ENCODE results near the gene PRKCG.
"Not testable (repeated sequence)": the region's sequence is repeated elsewhere in the genome, so short reads cannot be mapped to it uniquely, and the experiment has no call there.

PRKCG gene

DNA sequence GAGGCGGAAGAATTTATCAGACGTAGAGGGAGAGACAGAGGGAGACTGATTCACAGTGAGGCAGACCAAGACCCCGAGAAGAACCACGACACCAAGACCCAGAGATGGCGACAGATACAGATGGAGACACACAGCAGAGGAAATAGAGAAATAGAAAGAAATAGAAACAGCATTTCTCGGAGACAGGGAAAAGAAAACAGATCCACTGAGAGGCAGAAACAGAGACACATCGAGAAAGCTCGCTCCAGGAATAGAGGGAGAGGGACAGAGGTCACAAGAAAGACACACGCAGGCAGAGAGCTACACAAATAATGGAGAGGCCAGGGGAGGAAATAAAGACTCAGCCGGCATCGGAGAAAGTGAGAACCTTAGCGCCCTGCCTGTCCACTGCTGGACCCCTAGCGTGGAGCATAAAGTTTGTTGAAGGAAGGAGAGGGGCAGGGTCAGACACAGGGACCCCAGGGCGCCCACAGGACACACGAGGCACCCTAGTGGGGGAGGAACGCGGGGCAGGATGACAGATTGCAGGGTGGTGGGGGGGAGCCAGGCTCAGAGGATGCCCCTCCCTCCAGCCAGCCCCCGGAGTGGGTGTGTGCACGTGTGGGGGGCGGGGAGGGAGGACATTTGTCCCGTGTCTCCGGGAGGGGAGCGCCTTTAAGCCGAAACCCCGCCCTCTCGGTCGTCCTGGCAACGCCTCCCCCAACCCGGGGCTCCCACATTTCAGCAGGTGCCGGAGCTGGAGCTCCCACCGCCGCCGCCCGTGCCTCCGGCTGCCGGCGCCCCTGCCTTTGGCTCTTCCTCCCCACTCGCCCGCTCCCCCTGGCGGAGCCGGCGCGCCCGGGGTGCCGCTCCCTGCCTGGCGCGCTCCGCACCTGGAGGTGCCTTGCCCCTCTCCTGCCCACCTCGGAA is at the start of gene PRKCG:
Gene PRKCG, plus strand, starts transcription at position 716 of the 909 bp plus-strand sequence. CDS start 298 bp downstream, outside the sequence.
- FAIRE-seq: no peak

DNA sequence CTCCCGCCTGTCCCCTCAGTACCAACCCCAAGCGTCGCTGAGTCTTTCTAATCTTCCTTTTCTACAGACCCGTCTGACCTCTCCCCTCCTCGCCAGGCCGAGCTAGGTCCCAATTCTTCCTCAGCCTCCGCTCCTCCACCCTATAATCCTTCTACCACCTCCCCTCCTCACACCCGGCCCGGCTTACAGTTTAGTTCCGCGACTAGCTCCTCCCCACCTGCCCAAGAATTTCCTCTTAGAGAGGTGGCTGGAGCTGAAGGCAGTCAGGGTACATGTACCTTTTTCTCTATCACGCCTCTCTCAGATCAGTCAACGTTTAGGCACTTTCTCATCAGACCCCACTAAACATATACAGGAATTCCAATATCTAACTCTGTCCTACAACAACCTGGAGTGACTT is 49.1 kb upstream of the PRKCG start:
- FAIRE-seq: not testable (repeated sequence)

DNA sequence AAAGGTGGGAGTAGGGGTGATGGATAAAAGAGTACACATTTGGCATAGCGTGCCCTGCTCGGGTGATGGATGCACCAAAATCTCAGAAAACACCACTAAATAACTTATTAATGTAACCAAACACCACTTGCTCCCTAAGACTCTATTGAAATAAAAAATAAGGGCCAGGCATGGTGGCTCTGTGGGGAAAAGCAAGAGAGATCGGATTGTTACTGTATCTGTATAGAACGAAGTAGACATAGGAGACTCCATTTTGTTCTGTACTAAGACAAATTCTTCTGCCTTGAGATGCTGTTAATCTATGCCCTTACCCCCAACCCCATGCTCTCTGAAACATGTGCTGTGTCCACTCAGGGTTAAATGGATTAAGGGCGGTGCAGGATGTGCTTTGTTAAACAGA is 43.6 kb upstream of the PRKCG start:
- FAIRE-seq: not testable (repeated sequence)

DNA sequence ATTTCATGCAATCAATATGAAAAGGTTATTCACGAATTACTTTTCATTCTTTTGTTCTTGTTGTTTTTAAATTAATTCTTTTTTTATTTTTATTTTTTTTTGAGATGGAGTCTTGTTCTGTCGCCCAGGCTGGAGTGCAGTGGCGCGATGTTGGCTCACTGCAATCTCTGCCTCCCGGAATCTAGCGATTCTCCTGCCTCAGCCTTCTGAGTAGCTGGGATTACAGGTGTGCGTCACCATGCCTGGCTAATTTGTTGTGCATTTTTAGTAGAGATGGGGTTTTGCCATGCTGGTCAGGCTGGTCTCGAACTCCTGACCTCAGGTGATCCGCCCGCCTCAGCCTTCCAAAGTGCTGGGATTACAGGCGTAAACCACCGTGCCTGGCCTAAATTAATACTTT is 41.8 kb upstream of the PRKCG start:
- FAIRE-seq: not testable (repeated sequence)

DNA sequence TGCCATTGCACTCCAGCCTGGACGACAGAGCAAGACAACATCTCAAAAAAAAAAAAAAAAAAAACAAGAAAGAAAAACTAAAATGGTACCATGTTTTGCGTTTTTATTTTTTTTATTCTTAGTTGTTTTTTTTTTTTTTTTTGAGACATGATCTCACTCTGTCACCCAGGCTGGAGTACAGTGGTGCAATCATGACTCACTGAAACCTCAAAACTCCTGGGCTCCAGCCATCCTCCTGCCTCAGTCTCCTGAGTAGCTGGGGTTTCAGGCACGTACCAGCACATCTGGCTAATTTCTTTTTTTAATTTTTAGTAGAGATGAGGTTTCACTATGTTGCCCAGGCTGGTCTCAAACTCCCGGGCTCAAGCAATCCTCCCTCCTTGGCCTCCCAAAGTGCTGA is 41.1 kb upstream of the PRKCG start:
- not testable (repeated sequence) for FAIRE-seq

DNA sequence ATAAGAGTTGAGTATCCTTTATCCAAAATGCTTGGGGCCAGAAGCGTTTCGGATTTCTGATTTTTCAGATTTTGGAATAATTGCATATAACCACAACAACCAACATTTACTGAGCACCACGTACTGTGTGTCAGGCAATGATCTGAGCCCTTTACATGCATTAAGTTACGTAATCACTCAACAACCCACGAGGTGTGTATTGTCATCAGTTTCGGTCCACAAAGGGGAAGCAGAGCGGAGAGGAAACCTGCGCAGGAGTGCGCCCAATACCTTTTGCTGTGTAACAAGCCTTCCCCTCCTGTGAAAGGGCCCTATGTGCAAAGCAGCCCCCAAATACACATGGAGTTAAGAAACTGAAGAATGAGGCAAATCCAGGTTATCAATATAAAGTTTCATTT is 37.1 kb upstream of the PRKCG start:
- no peak for FAIRE-seq

DNA sequence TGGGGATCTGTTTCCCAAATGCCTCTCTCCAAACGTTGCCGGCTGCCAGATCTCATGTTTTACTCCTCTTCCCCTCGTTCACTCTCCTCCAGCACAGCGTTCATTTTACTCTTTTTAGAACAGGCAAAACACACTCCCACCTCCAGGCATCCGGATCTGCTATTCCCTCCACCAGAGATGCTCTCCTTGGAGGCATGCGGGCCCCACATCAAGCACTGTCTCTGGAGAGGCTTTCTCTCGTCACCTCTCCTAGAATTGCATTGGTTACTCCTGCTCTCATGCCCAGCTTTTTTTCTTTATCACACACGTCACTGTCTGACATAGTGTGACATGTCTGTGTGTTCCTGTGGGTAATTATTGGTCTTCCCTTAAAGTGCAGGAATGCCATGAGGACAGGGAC is 34.4 kb upstream of the PRKCG start:
- no peak for FAIRE-seq

DNA sequence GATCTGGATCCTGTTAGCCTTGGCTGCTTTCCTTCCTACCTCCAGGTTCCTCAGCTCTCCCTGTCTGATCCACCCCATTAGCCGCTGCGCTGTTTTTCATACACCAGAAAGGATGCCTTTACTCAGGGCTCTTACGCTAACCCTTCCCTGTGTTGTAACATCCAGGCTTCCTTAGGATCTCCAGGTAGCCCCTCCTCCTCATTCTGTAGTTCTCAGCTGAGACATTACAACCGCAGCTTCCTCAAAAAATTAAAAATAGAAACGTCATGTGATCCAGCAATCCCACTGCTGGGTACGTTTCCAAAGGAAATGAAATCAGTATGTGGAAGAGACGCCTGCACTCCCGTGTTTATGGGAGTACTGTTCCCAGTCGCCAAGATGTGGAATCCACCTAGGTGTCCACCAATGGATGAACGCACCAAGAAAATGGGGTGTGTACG is 32.7 kb upstream of the PRKCG start:
- no peak for FAIRE-seq

DNA sequence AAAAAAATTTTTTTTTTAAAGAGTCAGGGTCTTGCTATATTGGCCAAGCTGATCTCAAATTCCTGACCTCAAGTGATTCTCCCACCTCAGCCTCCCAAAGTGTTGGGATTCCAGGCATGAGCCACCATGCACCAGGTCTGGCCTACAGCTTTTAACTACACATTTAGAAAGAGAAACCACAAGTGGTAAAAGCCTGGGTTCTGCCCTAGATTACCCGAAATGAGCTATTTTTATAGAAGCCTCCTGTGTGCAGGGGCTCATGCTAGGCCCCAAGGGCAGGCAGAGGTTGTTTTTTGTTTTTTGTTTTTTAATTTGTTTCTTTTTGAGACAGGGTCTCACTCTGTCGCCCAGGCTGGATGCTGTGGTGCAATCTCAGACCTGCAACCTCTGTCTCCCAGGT is 28.3 kb upstream of the PRKCG start:
- no peak for FAIRE-seq

DNA sequence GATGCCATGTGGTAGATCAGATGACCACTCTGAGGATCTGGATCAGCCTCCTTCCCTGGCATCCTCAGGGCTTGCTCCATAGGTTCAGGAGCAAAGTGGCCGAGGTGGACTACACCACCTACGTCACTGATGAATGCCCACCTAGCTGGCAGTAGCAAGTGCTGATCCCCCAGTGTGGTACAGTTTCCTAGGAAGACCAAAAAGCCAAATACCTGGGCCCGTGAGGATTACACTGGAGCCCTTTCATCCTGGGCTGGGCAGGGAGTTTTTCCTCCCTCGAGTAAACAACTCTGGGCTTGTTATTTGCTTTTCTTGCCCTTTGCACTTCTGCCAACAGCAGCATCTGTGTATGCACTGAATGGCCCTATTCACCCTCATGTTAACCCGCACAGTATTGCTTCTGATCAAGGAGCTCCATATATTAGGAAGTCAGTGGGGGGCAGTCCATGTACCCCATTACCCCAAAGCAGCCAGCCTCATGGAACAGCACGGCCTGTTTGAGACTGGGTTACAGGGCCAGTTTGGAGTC is 17.6 kb upstream of the PRKCG start:
- no peak for FAIRE-seq

DNA sequence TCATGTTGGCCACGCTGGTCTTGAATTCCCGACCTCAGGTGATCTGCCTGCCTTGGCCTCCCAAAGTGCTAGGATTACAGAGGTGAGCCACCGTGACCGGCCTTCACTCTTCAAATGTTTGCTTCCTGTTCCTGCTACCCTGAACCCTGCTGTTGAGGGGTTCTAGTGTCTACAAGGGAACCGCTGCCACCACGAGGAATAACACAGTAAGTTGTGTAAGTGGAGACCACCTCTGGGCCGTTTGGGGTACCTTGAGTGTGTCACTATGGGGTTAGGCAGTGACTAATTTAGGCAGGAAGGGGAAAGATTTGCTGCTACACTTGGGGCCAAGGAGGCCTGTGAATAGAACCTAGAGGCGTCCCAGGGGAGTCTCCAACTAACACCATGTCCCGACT is 16.5 kb upstream of the PRKCG start:
- FAIRE-seq: no peak

DNA sequence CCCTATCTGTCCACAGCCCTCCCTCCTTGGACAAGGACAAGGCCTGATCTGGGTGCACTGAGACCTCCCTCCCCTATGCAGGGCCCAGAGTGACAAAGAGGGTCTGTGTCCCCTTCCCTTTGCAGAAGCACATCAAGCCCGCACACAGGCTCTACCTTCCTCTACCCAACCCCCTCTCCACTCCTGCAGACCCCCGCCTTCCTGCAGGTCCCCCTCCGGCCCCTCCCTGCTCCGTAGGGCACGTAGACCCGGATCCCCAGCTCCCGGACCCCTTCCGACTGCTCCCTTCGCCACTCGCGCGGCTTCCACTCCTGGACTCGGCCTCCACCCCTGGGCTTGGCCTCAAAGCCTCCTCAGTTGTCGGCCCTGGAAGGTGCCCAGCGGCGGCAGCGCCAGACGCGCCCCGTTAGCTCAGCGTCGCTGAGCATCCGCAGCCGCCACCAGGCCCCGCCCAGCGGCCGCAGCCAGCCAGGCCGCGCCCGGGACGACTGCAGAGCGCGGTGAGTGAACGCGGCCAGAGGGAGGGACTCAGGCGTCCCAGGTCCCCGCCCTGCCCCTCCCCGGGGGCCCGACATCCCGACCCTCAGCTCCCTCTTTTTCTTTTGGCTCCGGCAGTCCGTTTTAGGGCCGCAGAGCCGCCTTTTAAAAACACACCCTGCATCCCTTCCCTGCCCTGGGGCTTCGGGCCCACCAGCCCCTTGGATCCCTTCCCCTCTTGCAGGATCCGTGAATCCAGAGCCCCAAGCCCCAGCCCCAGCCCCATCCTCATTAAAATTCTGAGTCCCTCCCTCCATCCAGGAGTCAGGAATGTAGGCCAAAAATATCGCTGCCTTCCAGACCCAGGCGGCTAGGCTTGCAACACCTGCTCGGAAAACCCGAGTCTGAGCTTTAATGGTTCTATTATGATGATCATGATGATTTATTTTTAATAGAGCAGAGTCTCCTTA is 15.8 kb upstream of the PRKCG start:
- no peak for FAIRE-seq

DNA sequence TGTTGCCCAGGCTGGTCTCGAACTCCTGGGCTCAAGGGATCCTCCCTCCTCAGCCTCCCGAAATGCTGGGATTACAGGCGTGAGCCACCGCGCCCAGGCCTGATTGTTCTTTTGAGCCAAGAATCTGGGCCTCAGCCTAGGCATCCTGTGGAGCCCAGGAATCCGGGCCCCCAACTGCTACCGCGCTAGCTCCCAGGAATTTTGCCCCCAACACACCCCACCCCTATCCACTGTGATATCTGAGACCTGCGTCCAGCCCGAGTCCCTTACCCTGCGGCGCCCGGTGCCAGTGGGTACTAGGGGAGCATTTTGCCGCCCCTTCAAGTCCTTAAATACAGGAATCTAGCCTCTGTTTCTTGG is 15.2 kb upstream of the PRKCG start:
- FAIRE-seq: no peak

DNA sequence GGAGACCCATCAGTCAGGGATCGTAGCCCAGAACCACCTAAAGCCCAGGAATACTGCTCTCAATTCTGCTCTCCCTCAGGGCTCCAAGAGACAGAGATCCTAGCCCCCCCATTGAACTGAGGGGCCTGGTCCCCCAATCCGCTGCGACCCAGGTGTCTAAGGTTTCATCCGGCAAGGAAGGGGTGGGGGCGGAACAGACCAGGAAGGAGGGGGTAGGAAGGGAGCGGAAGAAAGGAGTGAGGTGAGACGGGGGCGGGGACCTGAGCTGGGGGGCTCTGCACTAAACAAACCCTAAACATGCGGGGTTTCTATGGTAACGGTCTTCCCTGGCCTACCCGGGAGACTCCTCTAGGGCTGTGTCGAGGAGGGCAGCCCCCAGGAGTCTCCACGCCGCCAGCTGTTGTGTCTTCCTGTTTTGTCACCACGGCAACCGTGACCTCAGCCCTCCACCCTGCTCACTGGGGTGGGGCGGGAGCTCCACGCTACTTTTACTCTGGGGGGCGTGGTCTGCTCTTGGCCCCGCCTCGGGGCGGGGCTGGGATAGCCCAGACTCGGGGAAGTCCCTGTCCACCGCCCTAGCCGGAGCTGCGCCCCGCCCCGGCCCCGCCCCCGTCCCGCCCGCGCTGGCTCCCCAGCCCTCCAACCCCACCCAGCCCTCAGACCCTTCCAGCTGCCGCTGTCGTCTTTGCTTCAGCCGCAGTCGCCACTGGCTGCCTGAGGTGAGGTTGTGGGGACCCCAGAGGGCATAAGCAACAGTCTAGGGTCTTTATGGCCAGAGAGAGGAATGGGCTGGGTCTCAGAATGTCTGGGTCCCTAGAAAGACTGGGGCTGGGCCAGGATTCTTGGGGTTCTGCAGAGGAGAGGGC is 14.5 kb upstream of the PRKCG start, which contains the start of gene MYADM:
Gene MYADM, plus strand, starts transcription at position 659 of the 866 bp plus-strand sequence. CDS start 5,647 bp downstream, outside the sequence.
- FAIRE-seq: peak; percentile 72

DNA sequence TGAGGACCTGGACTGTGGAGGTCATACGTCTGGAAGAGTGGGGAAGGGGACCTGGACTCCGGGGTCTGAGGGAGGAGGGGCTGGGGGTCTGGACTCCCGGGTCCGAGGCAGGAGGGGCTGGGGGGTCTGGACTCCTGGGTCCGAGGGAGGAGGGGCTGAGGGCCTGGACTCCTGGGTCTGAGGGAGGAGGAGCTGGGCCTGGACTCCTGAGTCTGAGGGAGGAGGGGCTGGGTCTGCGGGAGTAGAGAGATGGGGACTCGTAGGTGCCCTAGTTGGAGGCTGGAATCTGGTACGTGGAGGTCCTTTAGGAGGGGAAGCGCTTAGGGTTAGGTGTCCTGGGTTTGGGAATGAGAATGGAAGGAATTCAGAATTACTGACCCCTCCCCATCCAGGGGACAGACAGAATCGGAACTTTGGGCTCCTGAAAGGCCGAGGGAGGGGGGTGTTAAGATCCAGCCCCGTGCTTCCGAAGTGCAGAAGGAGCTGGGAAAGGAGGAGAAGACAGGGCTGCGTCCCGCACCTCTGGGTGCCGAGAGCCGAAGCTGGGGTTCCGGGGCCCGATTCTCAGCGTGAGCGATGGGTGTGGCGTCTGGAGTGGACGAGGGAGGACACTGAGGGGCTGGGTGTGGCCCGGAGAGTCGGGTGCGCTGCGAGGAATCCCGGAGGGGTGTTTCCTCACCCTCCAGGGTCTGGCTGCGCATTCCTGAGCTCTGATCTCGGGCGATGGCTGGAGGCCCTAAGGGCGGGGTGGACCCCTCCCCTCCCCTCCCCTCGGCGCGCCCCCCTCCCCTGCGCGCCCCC is 13.7 kb upstream of the PRKCG start:
- no peak for FAIRE-seq

DNA sequence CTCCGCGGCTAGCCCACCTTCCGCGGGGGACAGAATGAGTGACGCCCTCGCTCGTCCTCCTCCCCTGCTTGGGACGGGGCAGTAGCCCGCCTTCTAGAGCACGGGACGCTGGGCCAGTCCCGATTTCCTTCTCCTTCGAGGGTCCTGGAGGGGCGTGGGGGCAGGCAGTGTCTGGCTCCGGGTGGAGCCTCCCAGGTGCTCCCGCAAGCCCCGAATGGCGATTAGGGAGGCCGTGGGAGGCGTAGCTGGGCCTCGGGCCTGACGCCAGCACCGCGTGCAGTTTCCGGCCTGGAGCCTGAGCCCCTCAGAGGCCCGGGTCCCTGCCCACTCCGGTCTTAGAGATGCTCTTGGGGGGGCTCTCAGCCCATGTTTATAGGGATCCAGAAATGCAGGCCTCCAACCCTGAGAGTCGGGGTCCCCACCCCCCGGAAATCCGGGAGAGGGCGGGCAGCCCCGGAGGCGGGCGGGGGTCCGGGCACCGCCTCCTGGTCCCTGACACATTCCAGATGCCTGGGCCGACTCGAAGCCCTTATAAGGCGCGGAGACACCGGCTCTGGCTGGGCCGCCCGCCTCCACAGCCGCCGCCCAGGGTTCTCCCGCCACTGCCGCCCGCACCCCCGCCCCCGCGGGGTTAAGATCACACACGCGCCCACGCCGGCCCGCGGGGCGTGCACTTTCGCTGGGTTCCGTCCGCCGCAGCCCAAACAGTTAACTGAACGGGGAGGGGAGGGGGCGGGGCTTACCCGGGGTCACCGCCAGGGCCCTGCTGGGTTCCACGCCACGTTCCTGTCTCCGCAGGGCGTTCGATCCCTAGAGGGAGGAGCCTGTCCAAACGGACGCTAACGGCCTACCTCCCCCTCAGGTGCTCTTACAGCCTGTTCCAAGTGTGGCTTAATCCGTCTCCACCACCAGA is 12.8 kb upstream of the PRKCG start:
- FAIRE-seq: no peak

DNA sequence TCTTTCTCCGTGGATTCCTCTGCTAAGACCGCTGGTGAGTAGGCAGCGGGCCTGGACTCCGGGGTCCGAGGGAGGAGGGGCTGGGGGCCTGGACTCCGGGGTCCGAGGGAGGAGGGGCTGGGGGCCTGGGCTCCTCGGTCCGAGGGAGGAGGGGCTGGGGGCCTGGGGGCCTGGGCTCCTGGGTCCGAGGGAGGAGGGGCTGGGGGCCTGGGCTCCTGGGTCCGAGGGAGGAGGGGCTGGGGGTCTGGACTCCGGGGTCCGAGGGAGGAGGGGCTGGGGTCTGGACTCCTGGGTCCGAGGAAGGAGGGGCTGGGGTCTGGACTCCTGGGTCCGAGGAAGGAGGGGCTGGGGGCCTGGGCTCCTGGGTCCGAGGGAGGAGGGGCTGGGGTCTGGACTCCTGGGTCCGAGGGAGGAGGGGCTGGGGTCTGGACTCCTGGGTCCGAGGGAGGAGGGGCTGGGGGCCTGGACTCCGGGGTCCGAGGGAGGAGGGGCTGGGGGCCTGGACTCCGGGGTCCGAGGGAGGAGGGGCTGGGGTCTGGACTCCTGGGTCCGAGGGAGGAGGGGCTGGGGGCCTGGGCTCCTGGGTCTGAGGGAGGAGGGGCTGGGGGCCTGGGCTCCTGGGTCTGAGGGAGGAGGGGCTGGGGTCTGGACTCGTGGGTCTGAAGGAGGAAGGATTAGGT is 12.1 kb upstream of the PRKCG start:
- FAIRE-seq: not testable (repeated sequence)

DNA sequence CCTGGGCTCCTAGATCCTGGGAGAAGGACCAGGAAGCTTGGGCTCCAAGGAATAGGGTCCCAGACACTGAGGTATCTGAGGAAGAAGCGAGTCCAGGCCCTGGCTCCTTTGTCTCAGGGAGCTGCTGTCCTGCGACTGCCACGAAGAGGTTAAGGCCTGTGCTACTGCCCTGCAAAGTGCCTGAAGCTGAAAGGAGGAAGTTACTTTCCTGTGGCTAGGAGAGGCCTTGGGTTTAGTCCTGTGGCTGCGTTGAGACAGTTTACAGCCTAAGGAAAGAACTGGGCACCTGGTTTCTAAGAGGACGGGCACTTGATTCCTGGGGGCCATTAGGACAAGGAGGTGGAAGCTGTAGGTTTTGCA is 11.5 kb upstream of the PRKCG start:
- no peak for FAIRE-seq

DNA sequence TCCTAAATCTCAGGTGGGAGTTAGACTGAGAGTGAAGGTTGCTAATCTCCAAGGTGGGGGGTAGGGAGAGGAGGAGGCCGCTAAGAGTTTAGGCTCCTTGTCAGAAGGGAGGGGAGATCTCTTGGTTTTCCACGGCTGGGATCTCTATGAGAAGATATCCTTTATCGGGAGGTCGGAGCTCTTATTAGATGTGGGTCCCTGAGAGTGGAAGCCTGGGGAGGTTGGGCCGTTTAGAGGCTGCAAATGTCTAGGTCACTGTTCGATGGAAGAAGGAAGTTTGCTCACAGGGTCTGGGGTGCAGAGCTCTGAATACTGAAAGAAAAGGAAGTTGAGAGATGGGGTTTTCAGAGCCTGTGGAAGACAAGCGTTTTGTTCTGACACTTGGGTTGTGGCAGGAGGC is 10.5 kb upstream of the PRKCG start:
- no peak for FAIRE-seq

DNA sequence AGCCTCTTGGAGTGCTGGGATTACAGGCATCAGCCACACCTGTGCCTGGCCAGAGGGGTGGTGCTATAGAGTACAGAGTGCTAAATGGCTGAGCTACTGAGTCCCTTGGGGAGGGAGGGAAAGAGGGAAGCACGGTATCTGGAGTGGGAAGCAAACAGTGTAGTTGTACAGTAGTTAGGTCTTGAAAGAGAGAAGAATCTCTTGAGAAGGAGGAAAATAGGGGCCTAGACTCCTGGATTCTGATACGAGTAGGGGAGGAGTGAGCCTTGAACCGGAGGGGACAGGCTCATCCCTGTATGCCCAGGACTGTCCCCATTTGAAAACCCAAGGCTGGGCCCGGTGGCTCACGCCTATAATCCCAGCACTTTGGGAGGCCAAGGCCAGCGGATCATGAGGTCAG is 9.2 kb upstream of the PRKCG start:
- no peak for FAIRE-seq
